ENCODE measurements around the gene CLEC4D. TPM values are rescaled to one million over a fixed set of nuclear protein-coding genes. Genes with fewer than 3 reads are reported as not detected.
A peak's percentile ranks its signal among the peaks of the same experiment; 100 is the strongest.
"Not testable (repeated sequence)": the region's sequence is repeated elsewhere in the genome, so short reads cannot be mapped to it uniquely, and the experiment has no call there.

Gene CLEC4D
- polyA plus RNA-seq, 3 donors from 2014 or later = not detected

- H3K9me3 Mint-ChIP-seq = no peaks in the 10 kb centered on the region
- no peaks in the 10 kb centered on the region for H3K36me3 Mint-ChIP-seq
- H3K27ac Mint-ChIP-seq = no peak overlapping the region
- H3K4me3 Mint-ChIP-seq = no peak overlapping the region
- no peak for DNase-seq
- H3K27me3 Mint-ChIP-seq (ENCODE audit: low read depth in 3 of 3) = peaks cover 3 to 11% (median 3%) of the 10 kb centered on the region in 3 donors
- H3K4me1 Mint-ChIP-seq = peaks cover 3 to 15% of the 10 kb centered on the region in 2 donors
Observed at GRCh38 chr12:8504351-8504750, 9.0 kb upstream of the CLEC4D start.

DNA sequence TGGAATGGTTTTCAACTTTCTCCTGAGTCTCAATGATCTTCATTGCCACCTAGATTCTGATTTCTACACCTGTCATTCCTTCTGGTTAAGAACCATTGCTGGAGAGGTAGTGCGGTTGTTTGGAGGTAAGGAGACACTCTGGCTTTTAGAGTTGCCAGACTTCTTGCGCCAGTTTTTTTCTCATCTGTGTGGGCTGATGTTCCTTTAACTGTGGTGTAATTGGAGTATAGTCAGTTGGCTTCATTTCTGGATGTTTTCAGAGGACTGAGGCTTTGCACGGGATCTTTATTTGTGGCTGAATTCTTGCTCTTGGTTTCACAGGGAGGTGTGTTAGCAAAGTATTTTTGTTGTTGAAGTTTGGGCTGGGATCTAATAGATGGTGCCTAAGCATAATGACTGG is 5.7 kb upstream of the CLEC4D start:
- H3K36me3 Mint-ChIP-seq = no peaks in the 10 kb centered on the region
- DNase-seq = no peak
- H3K27ac Mint-ChIP-seq = no peak overlapping the region
- H3K27me3 Mint-ChIP-seq (ENCODE audit: low read depth in 3 of 3) = peaks cover 3 to 10% (median 3%) of the 10 kb centered on the region in 3 donors
- H3K4me3 Mint-ChIP-seq = no peak overlapping the region
- H3K4me1 Mint-ChIP-seq = no peaks in the 10 kb centered on the region
- no peaks in the 10 kb centered on the region for H3K9me3 Mint-ChIP-seq

- Mint-ChIP-seq H3K4me1 (no peaks in the 10 kb centered on the region), H3K9me3 (no peaks in the 10 kb centered on the region), H3K36me3 (no peaks in the 10 kb centered on the region), H3K27me3 (ENCODE audit: low read depth in 3 of 3) (peaks cover 3 to 10% (median 3%) of the 10 kb centered on the region in 3 donors), H3K27ac (no peak overlapping the region), H3K4me3 (no peak overlapping the region)
- DNase-seq = no peak
Observed at GRCh38 chr12:8508223-8508622, 5.1 kb upstream of the CLEC4D start.

GRCh38 chr12:8508910-8509841 is 4.1 kb upstream of the CLEC4D start:
- Mint-ChIP-seq H3K4me1 (no peaks in the 10 kb centered on the region), H3K27me3 (ENCODE audit: low read depth in 3 of 3) (peaks cover 3 to 10% (median 3%) of the 10 kb centered on the region in 3 donors), H3K27ac (no peak overlapping the region), H3K9me3 (peaks cover 0 to 2% (median 0%) of the 10 kb centered on the region in 6 donors), H3K4me3 (no peak overlapping the region), H3K36me3 (no peaks in the 10 kb centered on the region)
- DNase-seq = no peak

GRCh38 chr12:8517971-8518370 is 4.7 kb downstream of the CLEC4D start:
- H3K27ac Mint-ChIP-seq = no peak overlapping the region
- H3K4me1 Mint-ChIP-seq = no peaks in the 10 kb centered on the region
- no peaks in the 10 kb centered on the region for H3K36me3 Mint-ChIP-seq
- H3K4me3 Mint-ChIP-seq = no peak overlapping the region
- H3K27me3 Mint-ChIP-seq (ENCODE audit: low read depth in 3 of 3) = peaks cover 0 to 7% (median 0%) of the 10 kb centered on the region in 3 donors
- peaks cover 0 to 4% (median 0%) of the 10 kb centered on the region in 6 donors for H3K9me3 Mint-ChIP-seq
- DNase-seq = no peak

DNA sequence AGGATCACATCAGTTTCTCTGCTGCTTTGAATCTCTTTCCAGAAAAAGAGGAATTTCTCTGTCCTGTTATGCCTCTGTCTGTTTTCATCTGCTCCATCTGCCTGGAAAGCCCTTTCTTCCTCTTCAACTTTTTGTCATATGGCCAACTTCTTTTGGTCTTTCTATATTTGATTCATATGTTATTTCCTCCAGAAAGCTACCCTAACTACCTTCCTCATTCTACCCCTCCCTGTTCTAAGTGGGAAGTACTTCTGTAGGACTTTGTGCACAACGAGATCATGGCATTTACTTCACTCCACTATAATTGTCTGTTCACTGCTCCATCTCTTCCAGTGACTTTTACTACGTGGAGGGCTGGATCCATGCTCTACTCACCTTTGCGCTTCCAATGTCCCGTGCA is 5.9 kb downstream of the CLEC4D start:
- Mint-ChIP-seq H3K9me3 (peaks cover 0 to 6% (median 0%) of the 10 kb centered on the region in 6 donors), H3K4me1 (no peaks in the 10 kb centered on the region), H3K4me3 (no peak overlapping the region), H3K27ac (no peak overlapping the region), H3K27me3 (ENCODE audit: low read depth in 3 of 3) (peaks cover 0 to 14% (median 5%) of the 10 kb centered on the region in 3 donors), H3K36me3 (no peaks in the 10 kb centered on the region)
- DNase-seq = no peak

DNA sequence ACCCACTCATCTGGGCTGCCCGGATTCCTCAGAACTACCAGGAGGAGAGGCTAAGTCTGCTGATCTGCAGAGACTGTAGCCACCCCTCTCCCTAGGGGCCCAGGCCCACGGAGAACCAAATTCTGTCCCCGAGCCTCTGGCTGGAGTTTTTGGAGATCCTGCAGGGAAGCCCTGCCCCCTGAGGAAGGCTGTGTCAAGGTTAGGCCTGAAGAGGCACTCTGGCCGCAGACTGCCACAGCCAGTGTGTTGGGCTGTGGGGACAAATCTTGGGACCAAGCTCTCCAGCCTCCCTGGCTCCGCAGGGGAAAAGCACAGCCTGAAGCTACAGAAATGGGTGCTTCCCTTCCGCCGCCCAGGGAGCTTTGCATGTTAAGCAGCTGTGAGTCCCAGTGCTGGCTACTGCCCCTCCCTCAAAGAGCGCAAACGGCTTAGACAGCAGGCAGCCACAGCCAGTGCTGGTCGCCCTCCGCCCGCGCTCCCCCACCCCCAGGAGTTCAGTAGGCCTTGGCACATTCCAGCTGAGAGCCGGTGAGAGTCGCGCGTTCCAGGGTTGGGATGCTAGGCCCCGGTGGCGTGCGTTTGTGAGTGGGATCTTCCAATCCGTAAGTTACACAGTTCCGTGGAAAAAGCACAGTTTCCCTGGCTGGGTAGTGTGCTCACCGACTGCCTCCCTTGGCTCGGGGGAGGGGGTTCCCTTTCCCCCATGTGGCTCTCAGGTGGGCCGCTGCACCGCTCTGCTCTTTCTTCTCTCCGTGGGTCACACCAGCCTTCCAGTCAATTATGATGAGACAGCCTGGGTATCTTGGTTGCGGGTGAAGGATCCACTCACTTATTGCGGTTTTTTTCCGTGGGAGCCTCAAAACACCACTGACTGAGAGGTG is 14.2 kb downstream of the CLEC4D start:
- Mint-ChIP-seq H3K27me3 (ENCODE audit: low read depth in 3 of 3) (peaks cover 0 to 30% (median 14%) of the 10 kb centered on the region in 3 donors), H3K4me1 (no peaks in the 10 kb centered on the region), H3K9me3 (peaks cover 0 to 6% (median 4%) of the 10 kb centered on the region in 6 donors)

GRCh38 chr12:8532045-8532444 is 18.7 kb downstream of the CLEC4D start:
- H3K4me1 Mint-ChIP-seq = no peaks in the 10 kb centered on the region
- no peak overlapping the region for H3K27ac Mint-ChIP-seq
- no peaks in the 10 kb centered on the region for H3K36me3 Mint-ChIP-seq
- H3K4me3 Mint-ChIP-seq = no peak overlapping the region
- peaks cover 2 to 19% (median 8%) of the 10 kb centered on the region in 3 donors for H3K27me3 Mint-ChIP-seq (ENCODE audit: low read depth in 3 of 3)
- H3K9me3 Mint-ChIP-seq = peaks cover 0 to 2% (median 0%) of the 10 kb centered on the region in 6 donors
- DNase-seq = no peak

More for the DNA sequence above, 14.2 kb downstream of the CLEC4D start:
- DNase-seq = no peak
- Mint-ChIP-seq H3K4me3 (no peak overlapping the region), H3K36me3 (no peaks in the 10 kb centered on the region), H3K27ac (no peak overlapping the region)

DNA sequence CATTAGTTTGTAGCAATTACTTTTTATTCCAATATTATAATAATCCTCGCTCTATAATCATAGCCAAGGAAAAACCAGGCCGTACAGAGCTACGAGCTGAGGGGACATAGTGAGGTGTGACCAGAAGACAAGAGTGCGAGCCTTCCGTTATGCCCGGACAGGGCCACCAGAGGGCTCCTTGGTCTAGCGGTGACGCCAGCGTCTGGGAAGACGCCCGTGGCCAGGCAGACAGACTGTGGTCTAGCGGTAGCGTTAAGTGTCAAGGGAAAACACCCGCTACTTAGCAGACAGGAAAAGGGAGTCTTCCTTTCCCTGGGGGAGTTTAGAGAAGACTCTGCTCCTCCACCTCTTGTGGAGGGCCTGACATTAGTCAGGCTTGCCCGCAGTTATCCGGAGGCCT is 24.5 kb downstream of the CLEC4D start:
- H3K4me3 Mint-ChIP-seq; H3K27ac Mint-ChIP-seq; H3K27me3 Mint-ChIP-seq (ENCODE audit: low read depth in 3 of 3); H3K4me1 Mint-ChIP-seq; H3K36me3 Mint-ChIP-seq; H3K9me3 Mint-ChIP-seq; DNase-seq: not testable (repeated sequence)

DNA sequence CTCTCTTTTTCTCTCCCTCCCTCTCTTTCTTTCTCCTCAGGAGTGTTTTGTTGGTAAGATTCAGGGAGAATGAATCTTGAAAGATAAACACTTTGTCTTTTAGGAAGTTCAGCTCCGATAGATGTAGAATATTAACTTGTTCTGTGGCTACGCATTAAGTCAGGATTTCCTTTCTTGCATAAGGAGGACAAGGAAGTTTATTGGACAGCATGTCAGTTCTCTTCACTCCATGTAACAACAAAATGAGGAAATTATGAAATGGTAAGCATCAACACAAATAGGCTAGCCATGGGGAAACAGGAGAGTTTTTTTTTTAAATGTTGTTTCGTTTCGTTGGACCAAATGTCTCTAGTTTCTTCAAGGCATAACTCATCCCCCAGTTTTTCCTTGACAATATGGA is 27.5 kb downstream of the CLEC4D start, which contains the start of gene CLEC4E:
TSS of gene CLEC4E (minus strand) at position 75 of the 400 bp plus-strand sequence. CDS start 108 bp downstream, outside the sequence.
- H3K36me3 Mint-ChIP-seq; H3K9me3 Mint-ChIP-seq; DNase-seq; H3K4me3 Mint-ChIP-seq; H3K27ac Mint-ChIP-seq; H3K27me3 Mint-ChIP-seq (ENCODE audit: low read depth in 3 of 3); H3K4me1 Mint-ChIP-seq: not testable (repeated sequence)

- no peaks in the 10 kb centered on the region for H3K4me1 Mint-ChIP-seq
- H3K9me3 Mint-ChIP-seq = no peaks in the 10 kb centered on the region
- no peak overlapping the region for H3K27ac Mint-ChIP-seq
- peaks cover 4 to 7% (median 5%) of the 10 kb centered on the region in 3 donors for H3K27me3 Mint-ChIP-seq (ENCODE audit: low read depth in 3 of 3)
- no peak for DNase-seq
- no peak overlapping the region for H3K4me3 Mint-ChIP-seq
- H3K36me3 Mint-ChIP-seq = no peaks in the 10 kb centered on the region
Observed at GRCh38 chr12:8541562-8541961, 28.3 kb downstream of the CLEC4D start.

DNA sequence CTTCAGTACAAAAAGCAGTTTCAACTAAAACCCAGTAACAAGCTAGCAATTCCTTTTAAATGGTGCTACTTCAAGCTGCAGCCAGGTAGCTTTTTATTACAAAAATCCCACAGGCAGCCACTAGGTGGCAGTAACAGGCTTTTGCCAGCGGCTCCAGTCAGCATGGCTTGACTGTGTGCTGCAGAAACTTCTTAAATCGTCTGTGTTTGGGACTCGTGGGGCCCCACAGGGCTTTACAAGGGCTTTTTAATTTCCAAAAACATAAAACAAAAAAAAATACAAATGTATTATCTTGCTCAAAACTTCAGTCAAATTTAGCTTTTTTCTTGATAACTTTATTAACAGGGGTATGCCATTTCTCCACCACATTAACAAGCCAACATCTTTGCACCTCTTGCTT is 31.0 kb downstream of the CLEC4D start:
- Mint-ChIP-seq H3K4me1 (no peaks in the 10 kb centered on the region), H3K36me3 (no peaks in the 10 kb centered on the region), H3K9me3 (no peaks in the 10 kb centered on the region), H3K4me3 (no peak overlapping the region), H3K27me3 (ENCODE audit: low read depth in 3 of 3) (peaks cover 4 to 11% (median 5%) of the 10 kb centered on the region in 3 donors), H3K27ac (no peak overlapping the region)
- peak; percentile 43 to 57 (median 49) for DNase-seq

DNA sequence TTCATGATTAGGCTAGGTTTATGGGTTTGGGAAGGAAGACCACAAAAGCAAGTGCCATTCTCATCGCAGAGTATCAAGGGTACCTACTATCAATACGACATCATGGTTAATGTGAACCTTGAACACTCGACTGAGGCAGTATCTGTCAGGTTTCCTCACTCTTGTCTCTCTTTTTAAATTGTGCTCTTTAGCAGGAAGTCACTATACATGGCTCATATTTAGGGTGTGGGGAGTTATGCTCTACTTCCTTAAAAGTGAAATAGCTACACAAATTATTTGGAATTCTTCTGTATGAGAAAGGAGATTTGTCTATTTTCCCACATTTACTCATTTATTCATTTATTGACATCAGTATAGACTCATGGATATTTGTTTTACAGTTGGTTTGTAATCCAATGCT is 33.3 kb downstream of the CLEC4D start:
- Mint-ChIP-seq H3K27me3 (ENCODE audit: low read depth in 3 of 3) (peaks cover under 1 to 10% (median 3%) of the 10 kb centered on the region in 3 donors), H3K36me3 (no peaks in the 10 kb centered on the region), H3K4me3 (no peak overlapping the region), H3K4me1 (no peaks in the 10 kb centered on the region), H3K9me3 (no peaks in the 10 kb centered on the region), H3K27ac (no peak overlapping the region)
- no peak for DNase-seq

DNA sequence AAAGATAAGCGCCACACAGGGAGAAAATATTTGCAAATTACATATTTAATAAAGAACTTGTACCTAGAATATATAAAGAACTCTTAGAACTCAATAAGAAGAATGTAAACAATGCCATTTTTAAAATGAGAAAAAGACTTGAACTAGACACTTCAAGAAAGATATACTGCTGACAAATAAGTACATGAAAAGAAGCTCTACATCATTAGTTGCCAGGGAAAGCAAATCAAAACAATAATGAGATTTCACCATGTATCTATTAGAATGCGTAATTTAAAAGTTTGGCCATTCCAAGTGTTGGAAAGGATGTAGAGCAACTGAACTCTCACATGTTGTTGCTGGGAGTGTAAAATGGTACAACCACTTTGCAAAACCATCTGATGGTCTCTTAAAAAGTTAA is 34.3 kb downstream of the CLEC4D start:
- H3K4me3 Mint-ChIP-seq = no peak overlapping the region
- H3K27ac Mint-ChIP-seq = no peak overlapping the region
- no peaks in the 10 kb centered on the region for H3K9me3 Mint-ChIP-seq
- peaks cover 0 to 9% (median 0%) of the 10 kb centered on the region in 3 donors for H3K27me3 Mint-ChIP-seq (ENCODE audit: low read depth in 3 of 3)
- no peaks in the 10 kb centered on the region for H3K4me1 Mint-ChIP-seq
- no peaks in the 10 kb centered on the region for H3K36me3 Mint-ChIP-seq
- DNase-seq = no peak

Data from immature natural killer cell (primary cell).